Stimulated activated CD8-positive, alpha-beta memory T cell treated with anti-CD3 and anti-CD28 coated beads, Interleukin-12 subunit alpha, Interleukin-12 subunit beta, amount 100 ng/mL, for 24 hours (primary cell): ENCODE measurements around the gene PNPLA7.
A peak's percentile ranks its signal among the peaks of the same experiment; 100 is the strongest.
"Not testable (repeated sequence)": the region's sequence is repeated elsewhere in the genome, so short reads cannot be mapped to it uniquely, and the experiment has no call there.

ENCODE experiments used
- DNase-seq: peaks from one replicate; pipeline ENCODE4 v3.0.0-alpha.2; 2020; ENCODE audit errors: extremely low read depth

The PNPLA7 gene

DNA sequence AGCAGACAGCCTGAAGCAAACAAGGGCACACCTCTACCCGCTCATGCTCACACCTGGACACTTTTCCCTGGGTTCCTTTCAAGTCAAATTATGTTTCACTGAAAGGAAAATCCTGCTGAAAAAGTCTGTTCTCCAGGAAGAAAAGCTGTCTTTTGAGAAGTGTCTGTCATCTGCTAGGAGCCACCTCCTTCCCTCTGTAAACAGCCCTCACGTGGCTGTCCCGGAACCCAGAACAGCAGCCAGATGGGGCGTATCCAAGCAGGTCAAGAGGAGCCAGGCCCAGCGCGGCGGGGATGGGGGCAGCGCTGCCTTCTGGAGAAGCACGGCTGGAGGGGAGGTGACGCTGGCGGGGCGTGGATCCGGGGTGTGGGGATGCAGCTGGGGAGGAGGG lies at the start of gene PNPLA7:
PNPLA7 (minus strand) TSS at position 172 of the 391 bp plus-strand sequence. CDS start 205 bp downstream, outside the sequence.
- no peak for DNase-seq

DNA sequence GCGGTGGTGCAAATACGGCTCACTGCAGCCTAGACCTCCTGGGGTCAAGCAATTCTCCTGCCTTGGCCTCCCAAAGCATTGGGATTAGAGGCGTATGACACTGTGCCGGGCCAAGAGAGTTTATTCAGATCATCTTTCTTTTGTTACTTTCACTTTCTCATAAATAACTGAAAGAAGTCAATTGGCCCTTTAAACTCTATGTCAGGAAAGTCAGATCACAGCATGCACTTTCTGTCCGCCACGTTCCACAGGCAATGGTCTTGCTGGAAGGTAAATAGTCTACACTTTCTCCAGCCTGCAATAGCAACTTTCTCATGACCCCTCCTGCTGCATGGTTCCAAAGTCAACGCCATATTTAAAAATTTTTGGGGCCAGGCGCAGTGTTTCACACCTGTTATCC lies 48.7 kb upstream of the PNPLA7 start:
- no peak for DNase-seq

DNA sequence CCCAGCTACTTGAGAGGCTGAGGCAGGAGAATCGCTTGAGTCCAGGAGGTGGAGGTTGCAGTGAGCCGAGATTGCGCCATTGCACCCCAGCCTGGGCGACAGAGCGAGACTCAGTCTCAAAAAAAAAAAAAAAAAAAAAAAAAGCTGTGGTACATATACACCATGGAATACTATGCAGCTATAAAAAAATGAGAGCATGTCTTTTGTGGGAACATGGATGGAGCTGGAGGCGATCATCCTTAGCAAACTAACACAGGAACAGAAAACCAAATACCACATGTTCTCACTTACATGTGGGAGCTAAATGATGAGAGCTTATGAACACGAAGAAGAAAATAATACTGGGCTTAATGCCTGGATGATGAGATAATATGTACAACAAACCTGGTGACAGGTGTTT lies 46.4 kb upstream of the PNPLA7 start:
- DNase-seq, result not testable (repeated sequence)

DNA sequence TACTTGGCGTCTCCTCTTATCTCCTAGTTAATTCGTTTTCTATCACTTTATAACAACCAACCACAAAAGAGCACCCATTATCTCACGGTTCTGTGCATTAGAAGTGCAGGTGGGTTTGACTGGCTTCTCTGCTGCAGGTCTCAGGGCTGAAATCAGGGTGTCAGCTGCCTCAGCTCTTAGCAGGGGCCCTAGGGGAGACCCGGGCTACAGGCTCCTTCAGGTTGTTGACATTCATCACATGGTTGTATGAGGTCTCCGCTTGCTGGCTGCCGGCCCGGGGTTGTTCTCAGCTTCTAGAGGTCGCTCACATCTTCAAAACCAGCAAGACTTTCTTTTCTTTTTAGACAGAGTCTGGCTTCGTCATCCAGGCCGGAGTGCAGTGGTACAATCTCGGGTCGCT lies 43.0 kb upstream of the PNPLA7 start:
- DNase-seq, result no peak

DNA sequence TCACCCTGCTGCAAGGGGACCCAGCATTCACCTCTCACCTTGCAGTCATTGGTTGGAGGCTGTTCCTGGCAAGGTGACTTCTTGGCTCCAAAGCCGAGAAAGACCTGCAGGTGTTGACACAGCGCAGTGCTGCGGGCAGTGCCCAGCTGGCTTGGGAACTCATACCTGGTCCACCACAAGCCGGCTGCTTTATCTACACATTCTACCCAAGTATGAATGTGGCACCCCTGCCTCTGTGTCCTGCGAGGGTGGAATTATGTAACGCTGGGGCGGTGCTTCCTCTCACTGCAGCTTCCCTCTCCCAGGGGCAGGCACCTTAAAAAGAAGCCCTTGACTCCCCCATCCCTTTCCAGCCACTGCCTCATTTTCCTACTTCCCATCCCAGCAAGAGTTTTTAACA lies 42.6 kb upstream of the PNPLA7 start:
- DNase-seq, result no peak

DNA sequence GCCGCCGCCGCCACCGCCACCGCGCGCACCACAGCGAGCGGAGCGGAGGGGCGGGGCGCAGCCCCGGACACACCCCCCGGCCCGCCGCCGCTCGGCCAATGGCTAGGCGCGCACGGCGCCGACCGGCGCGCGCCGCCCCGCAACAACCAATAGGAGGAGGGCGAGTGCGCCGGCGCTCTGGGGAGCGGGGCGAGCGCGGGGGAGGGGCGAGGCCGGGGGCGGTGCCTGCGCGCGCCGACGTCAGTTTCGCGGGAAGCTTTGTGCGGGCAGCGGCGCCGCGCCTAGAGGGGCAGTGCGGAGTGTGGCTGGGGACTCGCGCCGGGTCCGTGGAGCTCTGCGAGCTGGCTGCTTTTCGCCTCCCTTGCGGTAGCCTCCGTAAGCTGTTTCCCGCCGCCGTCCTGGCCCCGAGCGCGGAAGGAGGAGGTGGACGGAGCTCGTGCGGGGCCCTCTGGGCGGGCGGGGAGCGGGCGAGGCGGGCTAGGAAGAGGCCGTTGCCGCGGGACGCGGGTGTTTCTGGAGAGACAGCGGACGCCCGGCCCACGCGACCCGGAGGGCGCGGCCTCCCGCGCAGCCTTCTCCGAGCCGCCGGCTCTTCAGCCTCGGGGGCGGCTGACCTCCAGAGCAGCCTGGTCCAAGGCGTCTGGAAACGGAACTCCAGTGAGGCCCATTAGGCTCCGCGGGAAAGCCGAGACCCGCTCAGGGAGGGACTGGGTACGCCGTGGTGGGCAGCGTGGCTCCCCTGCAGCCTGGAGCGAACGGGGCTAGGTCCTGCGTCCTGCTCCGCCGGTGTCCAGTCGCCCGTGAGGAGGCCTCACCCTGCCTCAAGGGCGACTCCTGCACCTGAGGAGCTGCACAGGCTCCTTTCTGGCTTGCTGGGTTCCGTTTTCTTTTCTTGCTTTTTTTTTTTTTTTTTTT lies 40.5 kb upstream of the PNPLA7 start, which contains the start of gene ZMYND19:
ZMYND19 (minus strand) TSS at position 44 of the 915 bp plus-strand sequence. CDS start 249 bp downstream, outside the sequence.
- DNase-seq, result peak; percentile 71

DNA sequence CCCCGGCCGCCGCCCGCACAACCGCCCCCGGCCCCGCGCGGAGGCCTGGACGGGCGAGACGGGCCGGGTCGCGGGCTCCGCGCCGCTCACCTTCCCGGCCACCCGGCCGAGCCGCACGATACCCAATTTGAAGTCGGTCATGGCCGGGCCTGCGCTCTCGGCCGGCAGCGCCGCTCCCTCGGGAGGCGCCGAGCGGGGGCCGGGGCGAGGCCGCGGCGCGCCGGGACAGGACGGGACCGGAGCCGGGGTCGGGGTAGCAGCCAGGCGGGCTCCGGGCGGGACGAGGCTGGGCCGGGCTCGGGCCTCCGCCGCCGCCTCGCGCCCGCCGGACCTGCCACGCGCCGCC lies 39.9 kb upstream of the PNPLA7 start:
- DNase-seq, result no peak

DNA sequence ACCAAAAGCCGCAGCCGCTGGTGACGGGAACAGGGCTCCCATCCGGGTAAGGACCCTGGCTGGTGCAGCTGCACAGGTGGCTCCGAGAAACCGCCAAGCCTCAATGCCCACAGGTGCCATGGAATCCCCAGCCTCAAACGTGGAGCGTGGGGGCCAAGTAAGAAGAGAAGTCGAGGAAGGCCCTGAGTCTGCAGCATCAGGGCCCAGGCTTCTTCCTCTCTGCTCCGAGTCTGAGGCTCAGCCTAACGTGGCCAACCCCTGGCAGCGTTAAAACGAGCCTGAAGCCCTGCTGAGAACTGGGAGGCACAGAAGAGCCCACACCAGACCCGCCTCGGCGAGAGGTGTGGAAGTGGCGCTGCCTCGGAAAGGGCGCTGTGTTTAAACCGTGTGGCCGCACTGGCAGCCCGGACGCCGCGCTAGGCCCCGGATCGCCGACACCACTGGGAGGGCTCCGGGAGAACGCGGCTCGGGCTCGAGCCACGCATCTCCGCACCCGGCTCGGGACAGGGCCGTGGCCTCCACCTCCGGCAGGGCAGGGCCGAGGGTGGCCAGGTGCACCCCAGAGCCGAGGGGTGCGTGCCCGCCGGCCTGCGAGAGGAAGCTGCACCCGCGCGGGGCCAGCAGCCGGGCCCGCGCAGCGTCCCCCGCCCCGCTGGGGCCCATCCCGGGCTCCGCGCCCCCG lies 39.4 kb upstream of the PNPLA7 start:
- no peak for DNase-seq

DNA sequence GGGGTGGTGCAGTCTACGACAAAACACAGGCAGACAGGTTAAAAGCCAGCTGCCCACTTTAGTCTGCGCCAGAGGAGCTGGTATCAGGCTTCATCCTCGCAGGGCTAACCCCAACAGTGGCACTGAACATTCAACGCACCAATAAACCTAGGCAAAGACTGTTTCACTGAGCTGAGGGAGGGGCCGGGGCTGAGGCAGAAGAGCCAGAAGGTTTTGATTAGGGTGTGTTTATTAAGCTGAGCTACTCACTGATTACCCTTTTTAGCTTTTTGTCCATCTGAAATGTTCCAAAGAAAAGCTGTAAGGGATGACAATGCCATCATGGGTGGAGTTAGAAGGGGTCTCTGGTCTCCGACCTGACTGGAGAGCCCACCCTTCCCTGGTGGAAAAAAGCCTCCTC lies 38.7 kb upstream of the PNPLA7 start:
- no peak for DNase-seq

DNA sequence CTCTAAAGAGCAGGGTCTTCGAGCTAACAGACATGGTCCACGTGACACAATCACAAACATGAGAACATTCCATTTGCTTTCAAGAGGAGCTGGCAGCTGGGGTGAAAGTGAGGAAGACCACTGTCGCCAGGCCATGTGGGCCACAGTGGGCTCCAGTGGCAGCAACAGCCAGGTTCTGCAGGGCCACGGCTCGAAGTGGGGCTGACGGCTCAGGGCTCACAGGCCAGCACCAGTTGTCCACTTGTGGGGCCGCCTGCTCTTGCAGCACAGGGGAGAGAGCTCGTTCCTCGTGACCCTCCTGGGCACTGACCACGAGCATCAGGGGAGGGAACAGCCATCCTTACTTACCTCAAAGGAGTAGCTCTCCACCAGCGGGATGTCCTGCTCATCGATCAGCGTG lies 38.1 kb upstream of the PNPLA7 start:
- no peak for DNase-seq

DNA sequence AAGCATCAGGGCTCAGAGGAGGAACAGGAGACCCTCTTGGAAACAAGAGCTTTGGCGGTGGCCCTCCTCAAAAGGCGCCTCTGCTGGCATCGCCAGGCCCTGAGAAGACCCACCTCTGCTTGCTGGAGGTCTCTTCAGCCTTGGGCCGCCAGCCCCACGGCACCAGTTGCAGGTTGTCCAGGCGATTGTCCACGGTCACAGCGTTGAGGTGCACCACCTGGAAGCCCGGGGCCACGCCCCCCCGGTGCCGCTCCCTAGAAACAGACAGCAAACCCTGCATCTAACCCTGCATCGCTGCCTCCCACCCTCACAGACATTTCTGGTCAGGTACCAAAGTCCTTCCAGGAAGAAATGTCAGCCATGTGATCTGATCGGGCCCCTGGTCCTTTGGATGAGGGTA lies 36.7 kb upstream of the PNPLA7 start:
- no peak for DNase-seq

DNA sequence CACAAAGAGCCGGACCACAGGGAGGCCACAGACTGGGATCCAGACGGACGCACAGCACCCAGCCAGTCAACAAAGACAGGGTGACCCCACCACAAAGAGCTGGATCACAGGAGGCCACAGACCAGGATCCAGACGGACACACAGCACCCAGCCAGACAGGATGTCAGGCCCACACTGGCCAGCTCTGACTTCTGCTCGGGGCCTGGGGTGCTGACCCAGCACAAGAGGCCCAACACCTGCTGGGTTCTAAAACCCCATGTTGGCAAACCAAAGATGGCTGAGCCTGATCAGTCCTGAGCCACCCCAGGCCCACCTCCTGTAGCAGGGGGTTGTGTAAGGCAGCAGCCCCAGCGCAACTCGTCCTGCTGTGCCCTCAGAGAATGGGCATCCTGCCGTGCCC lies 33.8 kb upstream of the PNPLA7 start:
- no peak for DNase-seq

DNA sequence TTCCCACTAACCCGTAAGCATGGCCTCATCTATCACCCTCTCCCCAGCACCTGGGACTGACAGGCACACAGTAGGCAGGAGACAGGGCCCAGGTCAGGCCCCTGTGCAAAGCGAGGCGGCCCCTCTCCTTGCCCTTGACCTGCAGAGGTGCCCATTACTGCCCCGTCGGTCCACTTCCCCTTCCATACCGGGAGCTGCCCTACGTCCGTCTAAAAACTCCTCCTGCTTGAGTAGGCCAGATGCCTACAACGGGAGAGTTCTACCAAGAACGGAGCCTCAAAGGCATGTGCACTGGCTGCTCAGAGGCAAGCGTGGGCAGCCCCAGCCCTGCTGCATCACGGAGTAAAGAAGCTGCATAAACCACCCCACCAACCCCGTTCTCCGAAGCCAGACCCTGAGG lies 33.1 kb upstream of the PNPLA7 start:
- DNase-seq, result no peak

DNA sequence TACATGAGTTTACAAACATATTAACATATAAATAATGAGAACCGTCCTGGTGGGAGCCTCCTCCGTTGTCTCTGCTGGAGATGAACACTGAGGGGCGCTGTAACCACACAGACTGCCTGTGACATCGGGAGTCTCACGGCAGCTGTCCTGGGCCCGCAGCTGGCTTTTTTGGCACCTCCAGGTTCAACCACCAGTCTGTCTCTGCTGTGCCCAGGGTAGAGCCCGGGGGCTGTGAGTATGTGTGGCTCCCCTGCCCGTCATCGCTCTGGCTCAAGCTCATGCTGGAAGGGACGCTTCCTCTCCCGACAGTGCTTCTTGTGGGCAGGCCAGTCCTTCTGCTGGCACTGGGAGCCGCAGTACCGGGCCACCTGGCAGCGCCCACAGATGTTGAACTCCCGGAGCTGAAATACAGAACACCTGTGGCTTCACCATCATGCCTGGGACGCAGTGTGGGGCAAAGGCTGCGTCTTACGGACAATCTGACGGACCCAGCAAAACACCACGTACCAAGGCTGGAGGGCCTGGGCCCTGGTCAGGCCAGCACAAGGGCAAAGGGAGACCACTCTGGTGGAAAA lies 32.2 kb upstream of the PNPLA7 start:
- no peak for DNase-seq

DNA sequence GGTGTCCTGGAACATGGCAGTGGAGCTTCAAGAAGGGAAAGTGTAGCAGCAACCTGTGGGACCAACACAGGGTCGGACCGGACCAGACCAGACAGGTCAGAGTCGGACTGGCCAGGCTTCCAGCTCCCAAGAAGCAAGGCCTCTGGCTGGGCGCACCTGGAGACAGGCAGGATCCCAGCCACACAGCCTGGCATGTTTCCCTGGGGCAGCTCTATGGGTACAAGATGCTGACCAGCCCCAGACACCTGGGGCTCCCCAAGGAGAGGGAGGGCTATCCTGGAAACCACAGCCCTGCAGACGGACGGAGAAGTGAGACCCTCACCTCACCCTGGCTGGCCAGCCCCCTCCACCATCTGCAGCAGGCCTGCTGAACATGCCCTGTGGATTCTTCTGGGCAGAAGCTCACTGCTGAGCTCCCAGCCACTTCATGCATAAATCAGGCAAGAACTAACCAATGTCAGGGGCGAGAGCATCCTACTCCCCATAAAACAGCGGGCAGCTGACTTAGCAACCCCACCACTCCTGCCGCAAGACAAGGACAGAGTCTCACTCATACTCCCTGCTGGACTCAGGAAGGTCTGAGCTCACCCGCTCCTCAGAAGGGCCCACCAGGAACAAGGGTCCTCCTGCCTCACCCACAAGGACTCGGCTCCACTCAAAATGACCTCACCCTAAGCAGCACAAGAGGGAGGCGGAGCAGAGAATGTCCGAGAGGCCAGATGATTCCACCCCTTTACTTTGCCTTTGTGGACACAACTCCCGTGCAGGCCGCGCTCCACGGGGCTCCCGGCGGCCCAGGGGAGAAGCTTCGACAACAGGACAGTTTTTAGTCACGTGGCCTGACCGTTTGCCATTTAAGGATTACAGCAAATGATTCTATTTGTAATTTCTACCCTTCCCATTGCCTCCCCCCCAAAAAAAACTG lies 31.4 kb upstream of the PNPLA7 start:
- DNase-seq, result no peak

DNA sequence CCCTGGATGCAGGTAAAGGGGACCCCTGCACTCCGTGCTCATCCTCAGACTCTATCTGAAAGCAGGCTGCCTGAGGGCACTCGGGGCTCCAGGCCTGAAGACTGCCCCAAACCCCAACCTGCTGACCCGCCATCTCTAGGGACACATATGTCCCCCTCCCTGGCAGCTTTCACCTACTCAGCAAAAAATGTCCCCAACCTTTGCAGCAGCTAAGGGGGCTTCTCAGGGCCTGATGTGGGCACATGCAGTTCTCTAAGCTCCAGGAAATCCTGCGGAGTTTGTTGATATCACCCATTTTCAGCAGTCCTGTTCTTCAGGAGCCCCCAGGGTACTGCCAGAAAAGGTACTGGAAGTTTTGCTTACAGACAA lies 30.7 kb upstream of the PNPLA7 start:
- no peak for DNase-seq

DNA sequence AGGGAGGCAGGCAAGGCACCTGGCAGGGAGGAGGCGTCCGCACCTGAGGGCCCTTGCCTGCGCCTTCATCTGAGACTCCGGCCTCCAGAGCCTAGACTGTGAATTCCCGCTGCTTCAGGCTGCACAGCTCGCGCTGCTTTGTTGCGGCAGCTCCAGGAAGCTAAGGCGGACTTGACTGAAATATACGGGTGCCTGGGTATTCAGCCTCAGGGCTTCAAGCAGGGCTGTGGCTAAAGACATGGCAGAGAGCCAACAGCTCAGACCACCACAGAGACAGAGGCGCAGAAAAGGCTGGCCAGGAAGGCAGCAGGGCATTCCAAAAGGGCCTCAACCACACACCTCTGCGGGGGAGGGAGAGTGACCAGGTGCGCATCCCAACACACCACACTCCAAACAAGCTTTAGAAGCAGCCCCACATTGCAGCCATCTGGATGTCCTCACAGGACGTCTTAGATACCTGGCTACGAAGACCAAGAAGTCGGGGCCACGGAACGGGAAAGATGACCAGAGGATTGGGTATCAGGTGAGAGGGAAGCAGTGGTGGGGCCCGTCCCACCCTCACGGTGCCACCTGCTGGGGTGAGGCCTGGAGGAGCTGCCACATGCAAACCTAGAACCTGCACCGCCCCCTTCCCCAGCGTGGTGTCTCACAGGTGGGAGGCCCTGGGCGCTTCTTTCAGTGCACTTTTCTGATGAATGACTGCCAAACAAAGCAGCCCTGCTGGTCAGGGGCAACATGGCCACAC lies 30.2 kb upstream of the PNPLA7 start:
- no peak for DNase-seq

DNA sequence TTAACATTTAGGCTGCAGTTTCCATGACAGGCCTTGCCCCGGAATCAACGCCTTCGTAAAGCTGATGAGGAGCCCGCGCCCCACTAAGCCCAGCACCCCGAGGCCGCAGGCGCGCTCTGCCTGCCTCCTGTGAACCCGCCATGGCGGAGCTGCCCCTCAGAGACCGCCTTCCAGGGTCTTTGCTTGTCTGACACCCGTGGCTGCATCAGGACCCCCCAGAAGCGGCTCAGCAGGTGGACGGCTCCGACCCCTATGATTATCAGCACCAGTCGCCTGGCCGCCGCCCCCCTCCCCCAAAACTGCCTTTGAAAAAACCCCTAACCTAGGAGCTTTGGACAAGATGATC lies 29.0 kb upstream of the PNPLA7 start:
- no peak for DNase-seq

DNA sequence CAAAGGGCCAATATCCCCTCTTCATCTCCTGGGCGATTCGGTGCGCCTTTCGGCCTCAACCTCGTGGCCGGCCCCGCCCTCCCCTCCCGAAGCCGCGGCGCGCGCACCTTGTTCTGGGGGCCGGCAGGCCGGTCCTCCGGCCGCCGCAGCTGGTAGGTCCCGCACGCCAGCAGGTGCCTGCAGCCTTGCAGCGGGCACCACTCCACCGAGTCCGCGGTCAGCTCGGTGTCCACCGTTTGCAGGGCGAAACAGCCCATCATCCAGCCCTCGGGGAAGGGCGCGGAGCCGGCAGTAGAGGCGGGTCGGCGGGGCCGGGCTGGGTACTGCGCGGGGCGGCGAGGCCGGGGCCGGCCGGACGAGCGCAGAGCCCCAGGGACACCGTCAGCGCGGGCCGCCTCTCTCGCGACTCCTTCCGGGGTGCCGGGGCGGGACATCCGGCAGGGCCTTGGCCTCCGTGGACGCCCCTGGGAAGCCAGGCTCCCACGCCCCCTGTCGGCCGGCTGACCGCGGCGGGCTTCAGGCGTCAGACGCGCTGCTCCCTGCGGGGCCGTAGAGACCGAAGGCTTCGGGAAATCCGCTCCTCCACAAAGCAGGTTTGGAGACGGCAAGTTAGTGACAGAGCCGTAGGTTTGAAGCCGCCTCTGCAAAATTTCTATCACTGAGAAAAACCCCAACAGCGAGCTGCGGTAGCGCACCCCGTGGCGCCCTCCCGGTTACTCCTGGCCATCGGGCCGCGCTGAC lies 28.5 kb upstream of the PNPLA7 start, which contains the start of gene DPH7:
DPH7 (minus strand) TSS at position 408 of the 741 bp plus-strand sequence; CDS start at position 260, 148 bp downstream.
- DNase-seq, result peak; percentile 94

DNA sequence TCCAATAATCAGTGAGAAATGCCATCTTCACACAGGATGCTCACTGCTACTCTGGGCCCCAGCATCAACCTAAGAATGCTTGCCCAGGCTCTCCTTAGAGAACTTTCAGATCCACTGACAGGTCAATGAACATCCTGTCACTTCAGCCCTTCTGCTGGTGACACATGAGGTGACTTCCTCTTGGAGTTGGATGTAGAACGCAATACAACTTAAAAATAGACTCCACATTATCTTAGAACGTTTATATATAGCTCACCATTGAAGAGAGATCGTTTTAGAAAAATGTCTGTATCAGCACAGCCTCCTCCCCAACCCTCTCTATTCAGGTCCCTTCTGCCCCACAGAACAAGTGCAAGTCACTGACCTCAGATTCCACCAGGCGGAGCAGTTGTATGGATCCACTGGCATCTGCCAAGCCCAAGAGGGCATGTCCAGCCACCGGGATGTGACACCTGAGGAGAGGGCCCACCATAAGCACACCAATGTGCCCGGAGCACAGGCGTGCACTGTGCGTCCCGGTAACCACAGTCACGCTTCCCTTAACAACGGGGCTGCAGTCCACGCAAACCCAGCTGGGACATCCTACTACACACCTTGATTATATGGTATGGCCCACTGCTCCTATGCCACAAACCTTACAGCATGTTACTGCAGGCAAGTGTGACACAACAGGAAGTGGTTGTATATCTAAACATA lies 25.7 kb upstream of the PNPLA7 start:
- DNase-seq, result no peak
